Neuronal stem cell (in vitro differentiated cells): ENCODE results near the gene SIPA1.
"Not testable (repeated sequence)": the region's sequence is repeated elsewhere in the genome, so short reads cannot be mapped to it uniquely, and the experiment has no call there.

Source experiments
- DNase-seq: peaks from one replicate; pipeline ENCODE4 v3.0.0-alpha.2; 2013; ENCODE audit warnings: low spot score
- H2AFZ ChIP-seq: one replicate; pipeline ENCODE4 v1.6.1; 2013; ENCODE audit warnings: mild to moderate bottlenecking, low read length, inconsistent platforms
- H2AK5ac ChIP-seq: 2 replicates; pipeline ENCODE4 v1.6.1; 2013; ENCODE audit warnings: low read depth, mild to moderate bottlenecking, inconsistent platforms, low read length, moderate library complexity, mixed read lengths
- H2BK120ac ChIP-seq: 2 replicates; pipeline ENCODE4 v1.6.1; 2013; ENCODE audit warnings: low read depth, mild to moderate bottlenecking, inconsistent platforms, low read length, moderate library complexity, mixed read lengths
- H2BK12ac ChIP-seq: one replicate; pipeline ENCODE4 v1.6.1; 2013; ENCODE audit warnings: low read length, inconsistent platforms
- H2BK15ac ChIP-seq: 2 replicates; pipeline ENCODE4 v1.6.1; 2013; ENCODE audit warnings: mild to moderate bottlenecking, low read length, inconsistent platforms, mixed read lengths
- H2BK5ac ChIP-seq: one replicate; pipeline ENCODE4 v1.6.1; 2013; ENCODE audit warnings: inconsistent platforms, mild to moderate bottlenecking, low read length, moderate library complexity
- H3K14ac ChIP-seq: one replicate; pipeline ENCODE4 v1.6.1; 2013; ENCODE audit warnings: low read length, inconsistent platforms
- H3K18ac ChIP-seq: 2 replicates; pipeline ENCODE4 v1.6.1; 2013; ENCODE audit warnings: low read length, inconsistent platforms
- H3K23ac ChIP-seq: 2 replicates; pipeline ENCODE4 v1.6.1; 2013; ENCODE audit warnings: low read depth, mild to moderate bottlenecking, mixed read lengths, low read length, inconsistent platforms; ENCODE audit not compliant: poor library complexity
- H3K27ac ChIP-seq: replicated peaks from 3 replicates; pipeline ENCODE4 v1.5.1; 2013; ENCODE audit warnings: low read length, inconsistent platforms
- H3K27me3 ChIP-seq, 3 experiments: 2 replicates each; pipeline ENCODE4 v1.6.1; 2013; ENCODE audit warnings: low read length in 3 of 3, mild to moderate bottlenecking in 2 of 3, inconsistent platforms in 1 of 3, low read depth in 1 of 3, mixed read lengths in 1 of 3, moderate library complexity in 1 of 3; ENCODE audit not compliant: control insufficient read depth in 3 of 3, insufficient read depth in 3 of 3
- H3K36me3 ChIP-seq, 2 donors: replicated peaks in 1 of 2; 2 replicates each; pipeline ENCODE4 v1.6.1; 2013; ENCODE audit warnings: low read length in 2 of 2; ENCODE audit not compliant: control insufficient read depth in 2 of 2, insufficient read depth in 2 of 2
- H3K4ac ChIP-seq: 2 replicates; pipeline ENCODE4 v1.6.1; 2013; ENCODE audit warnings: inconsistent platforms, mild to moderate bottlenecking, low read length, moderate library complexity
- H3K4me1 ChIP-seq, 2 donors: 1 replicate in 1 of 2; 2 replicates in 1 of 2; pipeline ENCODE4 v1.6.1; 2013; ENCODE audit warnings: low read length in 2 of 2, low read depth in 1 of 2; ENCODE audit not compliant: control insufficient read depth in 2 of 2, insufficient read depth in 1 of 2
- H3K4me2 ChIP-seq: one replicate; pipeline ENCODE4 v1.6.1; 2013; ENCODE audit warnings: mild to moderate bottlenecking, low read length, inconsistent platforms; ENCODE audit not compliant: insufficient read depth, poor library complexity, severe bottlenecking
- H3K4me3 ChIP-seq, 2 donors: 2 replicates each; pipeline ENCODE4 v1.5.1; 2013; ENCODE audit warnings: low read length in 2 of 2, mild to moderate bottlenecking in 2 of 2, inconsistent platforms in 1 of 2, moderate library complexity in 1 of 2
- H3K79me1 ChIP-seq: one replicate; pipeline ENCODE4 v1.6.1; 2013; ENCODE audit warnings: low read depth, mild to moderate bottlenecking, inconsistent platforms, low read length, moderate library complexity
- H3K9ac ChIP-seq: one replicate; pipeline ENCODE4 v1.6.1; 2013; ENCODE audit warnings: mild to moderate bottlenecking, low read depth, low read length, inconsistent platforms; ENCODE audit not compliant: poor library complexity
- H3K9me3 ChIP-seq, 2 donors: replicated peaks in 1 of 2; 2 replicates each; pipeline versions ENCODE3 to v1.6.1; 2013; ENCODE audit warnings: low read length in 2 of 2, mild to moderate bottlenecking in 2 of 2, inconsistent platforms in 1 of 2, low read depth in 1 of 2, mixed read lengths in 1 of 2, moderate library complexity in 1 of 2; ENCODE audit not compliant: control insufficient read depth in 2 of 2, insufficient read depth in 1 of 2
- H4K8ac ChIP-seq: one replicate; pipeline ENCODE4 v1.6.1; 2013; ENCODE audit warnings: low read depth, mild to moderate bottlenecking, inconsistent platforms, low read length, moderate library complexity
- H4K91ac ChIP-seq: one replicate; pipeline ENCODE4 v1.6.1; 2013; ENCODE audit warnings: low read length, low read depth, mild to moderate bottlenecking, inconsistent platforms; ENCODE audit not compliant: poor library complexity
- WGBS, 2 donors: extraction: QIAGEN DNeasy Blood & Tissue Kit; methylation state at CpG; one replicate each; pipeline ENCODE4 v1.1.7; 2013; ENCODE audit warnings: missing lambda C conversion rate in 2 of 2, mixed read lengths in 1 of 2; ENCODE audit not compliant: insufficient read length in 2 of 2, insufficient replicate concordance in 1 of 2; ENCODE audit errors: extremely low coverage in 2 of 2; 5-methylcytosine and 5-hydroxymethylcytosine counted together

SIPA1 gene

GRCh38 chr11:65658174-65659021 lies 20.5 kb downstream of the SIPA1 start:
- Histone ChIP-seq H2BK5ac (no peak overlapping the region), H3K4me1 (peaks cover 8 to 9% of the 10 kb centered on the region in 2 donors), H2BK12ac (no peak overlapping the region), H3K4me2 (no peak overlapping the region), H2AFZ (no peak overlapping the region), H3K27me3 (no peaks in the 10 kb centered on the region), H3K9ac (no peak overlapping the region), H4K8ac (no peak overlapping the region), H4K91ac (no peak overlapping the region), H3K14ac (no peak overlapping the region), H3K9me3 (peaks cover 0 to 2% of the 10 kb centered on the region in 2 donors), H3K4ac (no peak overlapping the region), H3K4me3 (no peak overlapping the region), H3K27ac (no peak overlapping the region), H3K36me3 (peaks cover 53 to 79% of the 10 kb centered on the region in 2 donors), H2BK15ac (no peak overlapping the region), H3K23ac (no peak overlapping the region), H3K79me1 (peaks cover 6% of the 10 kb centered on the region), H2AK5ac (no peak overlapping the region), H2BK120ac (no peak overlapping the region), H3K18ac (no peak overlapping the region)
- no CpG with 5 or more reads among the region's 21 CpGs for WGBS, 2 donors
- DNase-seq, result no peak

DNA sequence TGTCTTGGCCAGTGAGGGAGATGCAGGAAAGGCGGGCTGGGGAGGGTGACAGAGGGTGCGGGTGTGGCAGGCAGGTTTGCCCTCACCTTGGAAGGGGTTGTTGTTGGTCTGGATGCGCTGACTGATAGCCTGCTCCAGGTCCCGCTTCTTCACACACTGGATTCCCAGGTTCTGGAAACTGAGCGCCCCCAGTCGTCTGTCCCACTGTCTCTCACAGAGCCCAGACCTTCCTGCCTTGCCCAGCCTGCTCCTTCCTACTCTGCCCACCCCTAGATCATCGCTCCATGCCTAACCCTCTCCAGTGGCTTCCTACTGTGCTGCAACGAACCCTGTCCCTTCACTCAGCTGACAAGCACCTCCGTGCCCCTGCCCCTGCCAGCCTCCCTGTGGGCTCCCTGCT lies 22.1 kb downstream of the SIPA1 start:
- H4K8ac ChIP-seq, result no peak overlapping the region
- H3K27me3 ChIP-seq, result no peaks in the 10 kb centered on the region
- H2BK15ac ChIP-seq, result no peak overlapping the region
- no peak overlapping the region for H2BK120ac ChIP-seq
- no peak overlapping the region for H3K14ac ChIP-seq
- peaks cover 48 to 63% of the 10 kb centered on the region in 2 donors for H3K36me3 ChIP-seq
- no peak overlapping the region for H2AK5ac ChIP-seq
- no peak overlapping the region for H3K27ac ChIP-seq
- H2AFZ ChIP-seq, result no peak overlapping the region
- no peak overlapping the region for H2BK5ac ChIP-seq
- H4K91ac ChIP-seq, result no peak overlapping the region
- WGBS, 2 donors, result no CpG with 5 or more reads among the region's 9 CpGs
- peaks cover 6% of the 10 kb centered on the region for H3K79me1 ChIP-seq
- no peak overlapping the region for H3K9ac ChIP-seq
- no peak overlapping the region for H3K4me2 ChIP-seq
- DNase-seq, result no peak
- H3K4ac ChIP-seq, result no peak overlapping the region
- no peak overlapping the region for H2BK12ac ChIP-seq
- peaks cover 0 to 2% of the 10 kb centered on the region in 2 donors for H3K9me3 ChIP-seq
- H3K4me3 ChIP-seq, result no peak overlapping the region
- H3K4me1 ChIP-seq, result peaks cover 6 to 8% of the 10 kb centered on the region in 2 donors
- no peak overlapping the region for H3K23ac ChIP-seq
- H3K18ac ChIP-seq, result no peak overlapping the region

- not testable (repeated sequence) for DNase-seq, H3K23ac ChIP-seq
Observed at GRCh38 chr11:65660908-65661307, 23.0 kb downstream of the SIPA1 start.

GRCh38 chr11:65661599-65662246 lies 23.8 kb downstream of the SIPA1 start:
- H2AFZ ChIP-seq, result no peak overlapping the region
- H4K8ac ChIP-seq, result no peak overlapping the region
- peak overlapping the region; percentile 38 for H3K4ac ChIP-seq
- H3K14ac ChIP-seq, result peak overlapping the region; percentile 56
- H2AK5ac ChIP-seq, result peak overlapping the region; percentile 77
- H3K18ac ChIP-seq, result peak overlapping the region; percentile 16
- peaks cover 6 to 8% of the 10 kb centered on the region in 2 donors for H3K4me1 ChIP-seq
- peaks cover 6% of the 10 kb centered on the region for H3K79me1 ChIP-seq
- no peak overlapping the region for H2BK120ac ChIP-seq
- no CpG with 5 or more reads among the region's 25 CpGs for WGBS, 2 donors
- H2BK15ac ChIP-seq, result peak overlapping the region; percentile 37
- peaks cover 0 to 2% of the 10 kb centered on the region in 2 donors for H3K9me3 ChIP-seq
- peaks cover 34 to 47% of the 10 kb centered on the region in 2 donors for H3K36me3 ChIP-seq
- H3K9ac ChIP-seq, result peak overlapping the region; percentile 95
- no peak overlapping the region for H2BK5ac ChIP-seq
- no peaks in the 10 kb centered on the region for H3K27me3 ChIP-seq
- H3K4me3 ChIP-seq, result peak overlapping the region; percentile 88 to 96
- DNase-seq, result no peak
- no peak overlapping the region for H4K91ac ChIP-seq
- peak overlapping the region; percentile 67 for H3K23ac ChIP-seq
- no peak overlapping the region for H3K27ac ChIP-seq
- no peak overlapping the region for H2BK12ac ChIP-seq
- peak overlapping the region; percentile 75 for H3K4me2 ChIP-seq

More at GRCh38 chr11:65660908-65661307, 23.0 kb downstream of the SIPA1 start:
- H2AFZ ChIP-seq, H3K4me3 ChIP-seq, H3K4me2 ChIP-seq, H2BK120ac ChIP-seq, H2BK12ac ChIP-seq, H3K9me3 ChIP-seq, H3K4me1 ChIP-seq, H4K91ac ChIP-seq, H2BK5ac ChIP-seq, H3K27me3 ChIP-seq, H3K27ac ChIP-seq, H3K4ac ChIP-seq, H3K18ac ChIP-seq, H3K9ac ChIP-seq, H3K79me1 ChIP-seq, H2BK15ac ChIP-seq, H3K14ac ChIP-seq, H2AK5ac ChIP-seq, H4K8ac ChIP-seq: not testable (repeated sequence)
- WGBS, 2 donors, result no CpG with 5 or more reads among the region's 9 CpGs
- H3K36me3 ChIP-seq, result peaks cover 39 to 54% of the 10 kb centered on the region in 2 donors
